Measurements from ENCODE around the gene OVCA2.

OVCA2 gene

DNA sequence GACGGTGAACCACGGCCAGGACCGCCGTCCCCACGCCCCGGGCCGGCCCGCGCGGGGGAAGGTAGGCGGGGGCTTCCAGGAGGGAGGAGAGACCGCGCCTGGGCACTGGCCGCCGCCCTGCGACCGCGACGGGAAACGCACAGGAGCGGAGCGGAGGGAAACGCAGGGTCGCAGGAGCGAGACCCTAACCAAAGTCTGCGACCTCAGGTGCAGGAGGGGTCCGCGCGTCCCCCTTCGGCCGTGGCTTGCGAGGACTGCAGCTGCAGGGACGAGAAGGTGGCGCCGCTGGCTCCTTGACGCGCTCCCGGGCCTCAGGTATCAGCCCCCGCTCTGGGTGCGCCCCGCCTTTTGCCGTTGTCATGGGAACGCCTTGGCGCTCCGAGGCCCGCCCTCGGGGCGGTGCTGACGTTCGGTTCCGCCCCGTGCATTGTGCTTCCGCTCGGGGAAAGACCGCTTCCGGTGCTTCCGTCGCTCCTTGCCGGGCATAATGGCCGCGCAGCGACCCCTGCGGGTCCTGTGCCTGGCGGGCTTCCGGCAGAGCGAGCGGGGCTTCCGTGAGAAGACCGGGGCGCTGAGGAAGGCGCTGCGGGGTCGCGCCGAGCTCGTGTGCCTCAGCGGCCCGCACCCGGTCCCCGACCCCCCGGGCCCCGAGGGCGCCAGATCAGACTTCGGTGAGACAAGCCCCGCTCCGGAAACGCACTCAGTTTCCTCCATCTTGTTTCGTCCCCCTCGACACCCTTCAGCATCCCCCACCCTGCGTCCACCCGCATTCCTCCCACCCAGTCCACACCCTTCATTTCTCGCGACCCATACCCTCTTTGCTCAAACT, at the start of gene OVCA2:
Gene OVCA2 (plus strand): TSS at position 462 of the 829 bp plus-strand sequence. CDS start 26 bp downstream, at position 488.
- peak within 1 kb of the TSS; percentile 78 to 82 for H3K4me3 ChIP-seq (replicated peaks in 1 of 2; ENCODE audit: low read depth in 2 of 2, low read length in 2 of 2)
- TF ChIP-seq, protein P1, sequence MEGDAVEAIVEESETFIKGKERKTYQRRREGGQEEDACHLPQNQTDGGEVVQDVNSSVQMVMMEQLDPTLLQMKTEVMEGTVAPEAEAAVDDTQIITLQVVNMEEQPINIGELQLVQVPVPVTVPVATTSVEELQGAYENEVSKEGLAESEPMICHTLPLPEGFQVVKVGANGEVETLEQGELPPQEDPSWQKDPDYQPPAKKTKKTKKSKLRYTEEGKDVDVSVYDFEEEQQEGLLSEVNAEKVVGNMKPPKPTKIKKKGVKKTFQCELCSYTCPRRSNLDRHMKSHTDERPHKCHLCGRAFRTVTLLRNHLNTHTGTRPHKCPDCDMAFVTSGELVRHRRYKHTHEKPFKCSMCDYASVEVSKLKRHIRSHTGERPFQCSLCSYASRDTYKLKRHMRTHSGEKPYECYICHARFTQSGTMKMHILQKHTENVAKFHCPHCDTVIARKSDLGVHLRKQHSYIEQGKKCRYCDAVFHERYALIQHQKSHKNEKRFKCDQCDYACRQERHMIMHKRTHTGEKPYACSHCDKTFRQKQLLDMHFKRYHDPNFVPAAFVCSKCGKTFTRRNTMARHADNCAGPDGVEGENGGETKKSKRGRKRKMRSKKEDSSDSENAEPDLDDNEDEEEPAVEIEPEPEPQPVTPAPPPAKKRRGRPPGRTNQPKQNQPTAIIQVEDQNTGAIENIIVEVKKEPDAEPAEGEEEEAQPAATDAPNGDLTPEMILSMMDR (IDR thresholded peaks at IDR 0.05; ENCODE audit: low read depth, low read length) = peak; percentile 39
- peak; percentile 94 to 96 for DNase-seq (ENCODE audit: low read depth in 2 of 2)

DNA sequence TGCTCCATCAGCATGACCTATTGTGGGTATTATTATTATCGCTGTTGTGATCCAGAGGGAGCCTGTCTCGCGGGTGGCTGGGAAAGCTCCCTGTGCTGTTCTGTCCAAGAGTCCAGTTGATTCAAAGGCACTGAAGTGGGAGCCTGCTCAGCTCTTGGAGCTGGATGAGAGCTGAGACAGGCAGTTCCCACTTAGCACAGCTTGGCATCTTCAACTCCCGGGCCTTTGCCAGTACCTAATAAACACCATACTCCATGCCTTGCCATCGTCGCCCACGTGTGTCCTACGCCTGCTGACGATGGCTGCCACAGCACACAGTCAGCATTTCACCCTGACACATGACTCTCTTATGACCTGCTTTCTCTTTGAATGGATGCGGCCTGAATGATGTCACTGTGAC, 49.3 kb upstream of the OVCA2 start:
- no peak overlapping the region for H3K4me3 ChIP-seq (replicated peaks in 1 of 2; ENCODE audit: low read depth in 2 of 2, low read length in 2 of 2)
- TF ChIP-seq, protein P1 (IDR thresholded peaks at IDR 0.05; ENCODE audit: low read depth, low read length) = no peak
- DNase-seq (ENCODE audit: low read depth in 2 of 2) = no peak

DNA sequence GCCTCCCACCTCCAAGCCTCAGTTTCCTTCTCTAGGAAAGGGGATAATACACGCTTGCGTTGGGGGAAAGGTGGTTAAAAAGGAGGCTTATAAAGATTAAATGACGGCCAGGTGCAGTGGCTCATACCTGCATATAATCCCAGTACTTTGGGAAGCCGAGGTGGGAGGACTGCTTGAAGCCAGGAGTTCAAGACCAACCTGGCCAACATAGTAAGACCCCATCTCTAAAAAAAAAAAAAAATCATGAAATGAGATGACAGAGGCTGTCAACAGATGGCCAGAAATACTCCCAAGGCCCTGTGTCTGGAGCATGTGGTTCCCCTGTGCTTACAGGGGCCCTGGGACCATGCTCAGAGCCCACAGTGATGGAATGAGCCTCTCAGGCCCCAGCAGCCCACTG, 47.1 kb upstream of the OVCA2 start:
- no peak for DNase-seq (ENCODE audit: low read depth in 2 of 2)
- no peak overlapping the region for H3K4me3 ChIP-seq (replicated peaks in 1 of 2; ENCODE audit: low read depth in 2 of 2, low read length in 2 of 2)
- TF ChIP-seq, protein P1 (IDR thresholded peaks at IDR 0.05; ENCODE audit: low read depth, low read length) = no peak

DNA sequence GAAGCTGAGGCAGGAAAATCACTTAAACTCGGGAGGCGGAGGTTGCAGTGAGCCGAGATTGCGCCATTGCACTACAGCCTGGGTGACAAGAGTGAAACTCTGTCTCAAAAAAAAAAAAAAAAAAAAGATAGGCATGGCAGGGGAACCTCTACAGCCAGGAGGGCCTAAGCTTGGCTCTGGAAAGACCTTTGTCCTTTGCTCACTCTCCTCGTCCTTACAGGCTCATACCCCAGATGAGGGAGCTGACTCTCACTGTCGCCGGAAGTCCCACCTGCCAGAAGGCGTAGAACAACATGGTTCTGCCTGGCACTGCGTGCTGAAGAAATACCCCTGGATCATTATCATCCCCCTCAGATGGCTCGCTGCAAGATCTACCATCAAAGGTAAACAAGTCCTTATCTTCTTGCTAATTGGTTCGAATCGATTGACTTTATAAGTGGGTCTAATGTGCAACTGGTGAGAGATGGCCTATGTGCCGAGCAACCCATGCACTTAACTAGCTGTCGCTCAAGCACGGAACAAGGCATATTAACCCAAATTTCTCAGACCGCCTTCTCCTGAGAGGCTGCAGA, 46.4 kb upstream of the OVCA2 start:
- TF ChIP-seq, protein P1 (IDR thresholded peaks at IDR 0.05; ENCODE audit: low read depth, low read length) = no peak
- DNase-seq (ENCODE audit: low read depth in 2 of 2) = no peak
- no peak overlapping the region for H3K4me3 ChIP-seq (replicated peaks in 1 of 2; ENCODE audit: low read depth in 2 of 2, low read length in 2 of 2)

DNA sequence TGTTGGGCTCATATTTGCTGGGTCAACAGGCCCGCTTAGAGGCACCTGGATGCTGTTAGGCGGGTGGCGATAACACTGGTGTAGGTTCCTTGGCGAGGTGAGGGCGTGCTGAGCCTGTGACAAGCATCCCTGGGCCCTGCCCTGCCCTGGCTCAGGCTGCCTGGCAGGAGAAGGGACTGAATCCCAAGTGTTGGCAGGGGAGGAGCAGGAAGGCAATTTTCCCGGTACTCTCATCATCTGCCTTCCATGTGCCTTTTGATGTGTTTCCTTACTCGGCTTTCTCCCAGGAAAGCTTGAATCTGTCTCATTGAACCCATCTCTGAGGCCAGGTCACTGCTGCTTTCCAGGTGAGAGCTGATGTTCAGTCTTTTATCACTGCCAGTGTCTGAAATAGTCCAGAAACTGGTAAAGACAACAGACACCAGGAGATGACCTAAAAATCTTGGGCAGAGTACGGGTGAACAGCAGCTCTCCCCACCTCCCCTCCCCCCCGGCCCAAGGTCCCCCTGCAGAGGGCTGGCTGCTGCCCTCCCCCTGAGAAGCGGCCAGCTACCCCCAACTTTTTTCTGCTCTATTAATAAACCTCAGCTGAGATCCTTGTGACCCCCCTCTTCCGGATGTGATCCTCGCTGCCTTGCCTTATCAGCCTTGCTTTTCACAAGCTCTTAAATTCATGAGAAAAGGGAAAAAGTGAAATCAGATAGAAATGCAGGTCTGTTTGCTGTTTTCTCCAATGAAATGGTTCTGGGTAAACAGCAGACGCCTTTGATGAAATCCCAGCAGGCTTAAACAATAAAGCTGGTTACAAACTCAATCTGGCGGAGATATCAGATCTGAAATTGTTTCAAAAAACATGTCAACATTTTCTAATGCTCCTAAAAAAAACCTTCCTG, 45.7 kb upstream of the OVCA2 start:
- TF ChIP-seq, protein P1 (IDR thresholded peaks at IDR 0.05; ENCODE audit: low read depth, low read length) = no peak
- H3K4me3 ChIP-seq (replicated peaks in 1 of 2; ENCODE audit: low read depth in 2 of 2, low read length in 2 of 2) = no peak overlapping the region
- no peak for DNase-seq (ENCODE audit: low read depth in 2 of 2)

DNA sequence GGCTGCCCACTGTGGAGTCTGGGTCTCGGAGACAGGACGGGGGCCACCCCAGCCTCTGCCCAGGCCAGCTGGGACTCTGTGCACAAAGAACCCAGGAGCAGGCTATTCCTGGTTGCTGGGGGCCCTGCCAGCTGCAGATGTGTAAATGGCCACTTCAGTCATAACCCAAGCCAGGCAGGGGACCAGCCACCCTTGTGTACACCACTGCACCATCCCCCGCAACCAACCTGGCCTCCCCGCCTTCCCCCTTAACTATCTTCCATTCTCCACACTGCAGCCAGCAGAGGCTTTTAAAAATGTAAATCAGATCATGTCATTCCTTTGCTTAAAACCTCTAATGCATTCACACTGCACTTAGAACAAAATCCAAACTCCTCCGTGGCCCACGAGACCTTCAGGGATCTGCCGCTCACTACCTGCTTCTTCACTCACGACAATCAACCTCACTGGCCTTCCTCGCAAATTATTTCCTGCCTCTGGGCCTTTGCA, 45.0 kb upstream of the OVCA2 start:
- H3K4me3 ChIP-seq (replicated peaks in 1 of 2; ENCODE audit: low read depth in 2 of 2, low read length in 2 of 2) = no peak overlapping the region
- no peak for DNase-seq (ENCODE audit: low read depth in 2 of 2)
- TF ChIP-seq, protein P1 (IDR thresholded peaks at IDR 0.05; ENCODE audit: low read depth, low read length) = no peak
